A549 (cell line): Measurements from ENCODE around the gene GSAP.

Source experiments
- CEBPB ChIP-seq, 2 experiments: fragments of >200 bp in 1 of 2; sonication (Bioruptor Twin) in 1 of 2; formaldehyde crosslinking in 1 of 2; IDR thresholded peaks; 2 replicates each; pipeline ENCODE4 v1.6.1; 2012 to 2016
- CTCF ChIP-seq: fragments of >200 bp; sonication (Bioruptor Twin); formaldehyde crosslinking; IDR thresholded peaks from 3 replicates; pipeline ENCODE4 v1.5.1; 2016
- JUN ChIP-seq, 2 experiments: fragments of >200 bp; sonication (Bioruptor Twin); formaldehyde crosslinking; IDR thresholded peaks; 2 replicates in 1 of 2; 3 replicates in 1 of 2; pipeline ENCODE4 v1.6.1; 2016 to 2017
- POLR2A ChIP-seq: IDR thresholded peaks from 2 replicates; pipeline ENCODE4 v1.6.1; 2012; ENCODE audit warnings: mild to moderate bottlenecking, low read length
- RFX5 ChIP-seq: fragments of 450-650 bp; IDR thresholded peaks from 2 replicates; pipeline ENCODE4 v1.7.1; 2014; ENCODE audit warnings: antibody characterized with exemption, mild to moderate bottlenecking, moderate library complexity

GRCh38 chr7:77450054-77450453 is 33.9 kb upstream of the GSAP start:
- TF ChIP-seq CTCF (no peak), JUN (IDR thresholded peaks at IDR 0.05) (no peak), RFX5 (no peak), POLR2A (no peak), CEBPB (IDR thresholded peaks at IDR 0.05) (no peak)
